HL-60/S4 treated with retinoic acid at 250 ng/mL for 4 days and 3 days (cell line): ENCODE data around the gene PDK1.
"Not testable (repeated sequence)": the region's sequence is repeated elsewhere in the genome, so short reads cannot be mapped to it uniquely, and the experiment has no call there.

Experiments used
- in situ Hi-C: fragments of 300-500 bp; cut with MboI; formaldehyde crosslinking; loops from 2 replicates; pipeline ENCODE4 v1.7.0; 2022; ENCODE audit warnings: low sequenced_read_pairs

PDK1 gene

DNA sequence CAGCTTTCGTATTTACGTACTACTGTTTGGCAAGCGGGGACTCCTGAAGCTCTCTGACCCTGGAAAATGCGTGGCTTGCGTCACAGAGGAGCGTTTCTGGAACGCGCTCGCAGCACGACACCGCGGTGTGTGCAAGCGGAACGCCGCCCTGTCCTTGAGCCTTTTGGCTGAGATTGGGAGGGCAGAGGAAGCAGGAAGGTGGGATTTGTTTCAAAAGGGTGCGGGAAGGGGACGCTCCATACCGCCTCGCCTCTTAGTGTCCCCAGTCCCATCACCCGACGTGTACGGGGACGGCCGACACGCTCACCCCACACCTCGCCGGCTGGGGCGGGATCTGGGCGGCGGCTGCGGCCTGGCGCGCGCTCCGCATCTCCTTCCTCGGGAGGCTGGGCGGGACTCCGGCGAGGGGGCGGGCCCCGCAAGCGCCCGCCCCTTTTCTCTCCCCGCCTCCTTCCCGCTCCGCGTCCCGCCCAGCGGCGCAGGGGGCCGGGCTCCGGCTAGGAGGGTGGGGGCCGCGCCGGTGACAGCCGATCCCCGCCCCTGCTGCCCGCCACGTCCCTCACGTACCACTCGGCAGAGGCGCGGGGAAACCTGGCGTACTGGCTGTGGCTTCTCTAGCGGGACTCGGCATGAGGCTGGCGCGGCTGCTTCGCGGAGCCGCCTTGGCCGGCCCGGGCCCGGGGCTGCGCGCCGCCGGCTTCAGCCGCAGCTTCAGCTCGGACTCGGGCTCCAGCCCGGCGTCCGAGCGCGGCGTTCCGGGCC lies at the start of gene PDK1:
PDK1 (plus strand) TSS at position 569 of the 762 bp plus-strand sequence; CDS start at position 630, 61 bp downstream.
- in situ Hi-C loops = no loop called here

- in situ Hi-C loops = no loop called here
These were observed 48.7 kb upstream of the PDK1 start for GRCh38 chr2:172507199-172507598.

DNA sequence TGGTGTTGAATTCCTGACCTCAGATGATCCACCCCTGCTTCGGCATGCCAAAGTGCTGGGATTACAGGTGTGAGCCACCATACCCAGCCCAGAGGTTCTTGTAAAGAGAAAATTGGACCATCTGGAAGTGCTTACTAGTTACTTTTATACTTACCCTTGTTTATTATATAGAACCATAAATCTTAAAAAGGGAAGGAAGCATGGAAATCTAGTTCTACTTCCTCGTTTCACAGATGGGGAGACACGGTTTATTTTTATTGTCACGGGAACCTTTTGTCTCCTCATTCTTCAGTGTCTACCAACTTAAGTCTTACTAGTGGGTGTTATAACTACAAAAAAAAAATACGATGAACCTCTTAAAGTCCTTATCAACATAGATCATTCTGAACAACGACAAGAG lies 45.8 kb upstream of the PDK1 start:
- in situ Hi-C loops = no loop called here

DNA sequence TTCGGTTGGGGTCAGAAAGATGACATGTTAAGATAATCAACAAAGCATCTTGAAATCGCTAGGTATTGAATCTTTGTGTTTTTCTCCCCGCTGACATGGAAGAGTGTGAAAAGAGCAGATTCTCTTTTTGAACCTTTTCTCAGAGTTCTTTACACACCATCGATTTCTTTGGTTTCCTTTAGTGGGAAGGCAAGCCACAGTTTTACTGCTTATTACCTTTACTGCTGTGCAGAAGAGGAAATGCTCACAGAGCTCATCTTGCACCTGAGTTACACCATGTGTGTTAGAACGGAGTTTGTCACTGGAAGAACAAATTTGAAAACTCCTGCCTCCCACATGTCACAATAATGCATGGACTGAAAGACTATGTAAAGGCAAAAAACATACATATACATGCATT lies 45.3 kb upstream of the PDK1 start:
- in situ Hi-C loops = no loop called here

DNA sequence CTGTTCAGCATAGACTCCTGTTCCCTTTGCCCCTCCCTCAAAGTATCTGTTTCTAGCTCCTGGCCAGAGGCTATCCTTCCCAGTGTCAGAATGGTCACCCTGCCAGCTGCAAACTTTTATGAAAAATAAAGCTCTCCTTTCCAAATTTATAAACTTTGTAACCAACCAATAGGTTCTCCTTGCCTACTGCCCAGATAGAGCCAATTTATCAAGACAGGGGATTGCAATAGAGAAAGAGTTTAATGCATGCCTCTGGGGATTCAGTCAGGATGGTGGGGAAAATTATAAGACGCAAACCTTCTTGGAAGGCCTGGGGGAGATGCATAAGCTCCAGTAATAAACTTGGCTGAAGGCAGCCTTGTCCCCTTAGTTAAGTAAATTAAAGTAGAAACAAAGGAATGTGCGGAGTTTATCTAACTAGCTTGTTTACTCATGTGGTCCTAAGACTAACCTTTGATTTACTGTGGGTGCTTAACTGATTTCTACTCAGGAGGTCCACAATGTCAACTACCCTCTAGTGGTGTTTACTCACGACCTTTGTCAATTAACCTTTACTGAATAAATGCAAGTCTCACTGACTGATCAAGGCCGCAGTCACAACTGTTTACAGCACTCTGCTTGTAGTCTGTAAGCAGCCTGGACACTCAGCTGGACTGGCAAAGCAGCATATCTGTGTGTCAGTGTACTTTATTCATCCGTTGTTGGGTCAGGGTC lies 42.9 kb upstream of the PDK1 start:
- in situ Hi-C loops = no loop called here

- in situ Hi-C loops = no loop called here
These were observed 42.4 kb upstream of the PDK1 start for GRCh38 chr2:172513524-172513900.

DNA sequence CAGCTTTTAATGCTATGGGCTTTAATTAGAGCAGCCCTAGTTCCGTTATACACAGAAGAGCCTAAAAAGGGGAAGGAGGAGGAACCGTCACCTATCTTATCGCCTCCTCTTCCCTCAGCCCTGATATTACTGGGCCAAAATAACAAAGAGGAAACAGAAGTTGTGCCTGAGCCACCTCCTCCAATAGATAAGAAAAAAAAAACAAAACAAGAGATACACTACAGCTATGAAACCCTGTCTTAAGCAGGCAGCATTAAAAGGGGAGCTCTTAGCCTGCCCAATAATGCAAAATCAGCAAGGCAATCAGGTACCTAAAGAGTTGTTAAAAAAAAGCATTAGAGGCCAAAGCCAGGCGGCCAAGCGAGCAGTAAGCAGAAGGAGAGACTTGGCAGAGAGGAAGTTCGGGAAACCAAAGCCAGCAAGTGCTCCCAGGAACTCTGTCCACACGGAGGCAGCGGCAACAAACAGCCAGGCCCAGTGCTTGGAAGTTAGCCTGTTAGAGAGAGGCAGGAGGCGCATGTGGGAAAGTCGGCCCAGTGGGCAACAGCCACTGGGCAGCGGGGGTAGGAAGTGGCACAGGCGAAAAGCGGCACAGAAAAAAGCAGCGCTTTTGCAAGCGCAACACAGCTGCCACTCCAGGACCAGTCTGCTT lies 41.8 kb upstream of the PDK1 start:
- in situ Hi-C loops = no loop called here

GRCh38 chr2:172516299-172516698 lies 39.6 kb upstream of the PDK1 start:
- in situ Hi-C loops = no loop called here

GRCh38 chr2:172518995-172519394 lies 36.9 kb upstream of the PDK1 start:
- in situ Hi-C loops = no loop called here

- in situ Hi-C loops = no loop called here
These were observed 30.3 kb upstream of the PDK1 start for GRCh38 chr2:172525601-172526000.

DNA sequence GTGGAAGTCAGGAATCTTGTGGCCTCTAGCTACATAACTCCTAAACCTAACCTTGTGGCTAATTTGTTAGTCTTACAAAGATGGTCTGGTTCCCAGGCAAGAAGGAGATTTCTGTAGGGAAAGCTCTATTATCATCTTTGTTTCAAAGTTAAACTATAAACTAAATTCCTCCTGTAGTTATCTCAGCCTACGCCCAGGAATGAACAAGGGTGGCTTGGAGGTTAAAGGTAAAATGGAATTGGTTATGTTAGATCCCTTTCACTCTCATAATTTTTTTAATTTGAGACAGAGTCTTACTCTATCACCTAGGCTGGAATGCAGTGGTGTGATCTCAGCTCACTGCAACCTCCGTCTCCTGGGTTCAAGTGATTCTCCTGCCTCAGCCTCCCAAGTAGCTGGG lies 24.6 kb upstream of the PDK1 start:
- in situ Hi-C loops = no loop called here

GRCh38 chr2:172532461-172532860 lies 23.4 kb upstream of the PDK1 start:
- in situ Hi-C loops = not testable (repeated sequence)

DNA sequence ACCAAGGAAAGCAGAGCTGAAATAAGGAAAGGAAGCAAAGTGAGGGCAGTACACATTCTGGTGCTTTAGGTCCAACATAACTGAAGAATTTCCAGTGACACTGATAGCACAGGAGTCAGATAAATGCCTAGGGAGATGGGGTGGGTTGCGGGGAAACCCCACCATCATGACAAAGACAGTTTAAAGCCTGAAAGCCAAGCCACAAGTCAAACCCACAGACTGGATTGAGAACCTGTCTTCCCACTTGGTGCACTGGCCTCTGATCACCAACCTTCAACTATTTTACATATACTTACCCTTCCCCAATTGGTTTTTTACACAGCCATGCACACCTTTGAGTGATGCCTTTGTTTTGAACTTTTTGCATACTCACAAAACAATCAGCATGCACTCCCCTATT lies 22.2 kb upstream of the PDK1 start:
- in situ Hi-C loops = no loop called here

DNA sequence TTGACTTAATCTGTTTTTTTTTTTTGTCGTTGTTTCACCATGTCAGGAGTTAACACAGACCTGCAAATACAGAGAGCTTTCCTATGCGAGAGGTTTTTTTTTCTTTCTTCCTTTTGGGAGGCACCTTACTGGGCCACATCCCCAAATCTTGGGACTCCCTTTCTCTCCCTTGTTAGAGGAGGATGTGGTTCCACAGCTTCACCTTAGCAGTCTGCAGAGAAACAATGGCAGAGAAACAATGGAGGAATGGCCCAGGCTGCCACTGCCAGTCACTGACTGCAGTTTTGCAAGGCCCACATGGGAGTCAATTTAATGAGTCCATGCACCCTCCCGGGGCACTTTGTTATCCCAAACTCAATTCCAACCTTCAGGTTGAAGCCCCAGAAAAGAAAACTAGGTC lies 20.8 kb upstream of the PDK1 start:
- in situ Hi-C loops = no loop called here

GRCh38 chr2:172537851-172538250 lies 18.0 kb upstream of the PDK1 start:
- in situ Hi-C loops = not testable (repeated sequence)

DNA sequence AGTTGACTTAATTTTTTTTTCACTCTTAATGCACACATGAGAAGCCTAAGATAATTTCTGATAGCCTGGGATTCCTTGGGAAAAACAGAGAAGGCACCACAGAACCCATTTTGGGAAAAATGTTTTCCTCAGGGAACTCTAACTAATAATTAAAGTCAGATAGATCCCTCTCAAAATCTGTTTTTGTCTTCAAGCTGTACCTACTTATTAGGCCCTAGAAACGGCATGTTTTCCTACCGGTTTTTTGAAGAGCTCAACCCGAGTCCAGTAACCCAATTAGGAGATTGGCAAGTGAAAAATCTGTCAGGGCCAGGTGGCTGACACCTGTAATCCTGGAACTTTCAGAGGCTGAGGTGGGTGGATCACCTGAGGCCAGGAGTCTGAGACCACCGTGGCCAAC lies 16.1 kb upstream of the PDK1 start:
- in situ Hi-C loops = no loop called here

- in situ Hi-C loops = no loop called here
These were observed 15.5 kb upstream of the PDK1 start for GRCh38 chr2:172540421-172540820.

DNA sequence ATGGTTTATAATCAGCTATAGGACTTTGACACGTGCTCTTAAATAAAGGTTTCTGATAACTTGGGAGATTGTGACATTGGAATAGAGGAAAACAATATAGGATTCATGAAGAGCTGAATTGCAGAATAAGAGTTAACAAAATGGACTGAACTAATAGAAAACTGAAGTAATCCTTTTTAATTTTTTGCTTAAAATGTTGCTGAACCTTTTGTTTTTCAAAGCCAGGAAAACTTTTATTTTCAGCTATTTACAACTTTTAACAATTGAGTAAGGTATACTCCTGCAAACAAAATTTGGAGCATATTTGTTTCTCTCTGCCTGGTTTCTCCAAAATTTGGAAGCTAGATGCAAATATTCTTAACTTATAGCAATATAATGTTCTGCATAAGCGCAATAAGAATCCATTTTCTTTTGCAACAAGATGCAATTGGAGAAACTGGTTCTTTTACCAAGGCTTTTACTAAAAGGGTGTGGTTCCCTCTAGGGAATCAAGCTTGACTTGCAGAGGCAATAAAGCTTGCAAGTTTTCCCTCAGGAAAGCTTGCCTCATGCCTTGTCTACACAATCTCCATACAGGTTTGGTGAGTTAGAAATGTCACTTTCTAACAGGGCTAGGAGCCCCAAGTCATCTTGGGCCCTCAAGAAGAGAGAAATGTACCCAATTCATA lies 10.3 kb upstream of the PDK1 start:
- in situ Hi-C loops = no loop called here

DNA sequence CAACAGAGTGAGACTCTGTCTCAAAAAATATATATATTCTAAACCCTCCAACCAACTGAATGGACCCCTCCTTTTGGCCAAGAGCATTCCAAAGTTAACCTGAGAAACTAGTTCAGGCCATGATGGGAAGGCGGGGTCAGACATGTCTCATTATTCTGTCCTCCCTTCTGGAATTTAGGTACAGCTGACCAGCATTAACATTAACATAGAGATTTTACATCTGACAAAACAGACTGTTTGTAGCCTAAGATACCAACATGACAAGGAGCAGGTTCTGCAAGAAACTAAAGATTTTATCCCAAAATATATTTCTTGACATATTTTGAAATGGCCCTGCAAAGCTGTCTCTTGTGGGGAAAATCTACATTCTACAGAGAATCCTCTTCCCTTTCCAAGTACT lies 6.8 kb upstream of the PDK1 start:
- in situ Hi-C loops = no loop called here

GRCh38 chr2:172549802-172550201 lies 6.1 kb upstream of the PDK1 start:
- in situ Hi-C loops = not testable (repeated sequence)

GRCh38 chr2:172550419-172550818 lies 5.5 kb upstream of the PDK1 start:
- in situ Hi-C loops = no loop called here
